HTR-8/SVneo (cell line): ENCODE data around the gene NUDT7.
A peak's percentile ranks its signal among the peaks of the same experiment; 100 is the strongest.

ENCODE experiments used
- DNase-seq: peaks from one replicate; pipeline ENCODE4 v3.0.0; 2011; ENCODE audit warnings: low spot score, mixed read lengths; ENCODE audit not compliant: insufficient read length
- FAIRE-seq: peaks from 2 replicates; lab custom pipeline; 2011; peaks lifted over from hg19 to GRCh38; lab: Jason Lieb, UNC

Gene NUDT7

DNA sequence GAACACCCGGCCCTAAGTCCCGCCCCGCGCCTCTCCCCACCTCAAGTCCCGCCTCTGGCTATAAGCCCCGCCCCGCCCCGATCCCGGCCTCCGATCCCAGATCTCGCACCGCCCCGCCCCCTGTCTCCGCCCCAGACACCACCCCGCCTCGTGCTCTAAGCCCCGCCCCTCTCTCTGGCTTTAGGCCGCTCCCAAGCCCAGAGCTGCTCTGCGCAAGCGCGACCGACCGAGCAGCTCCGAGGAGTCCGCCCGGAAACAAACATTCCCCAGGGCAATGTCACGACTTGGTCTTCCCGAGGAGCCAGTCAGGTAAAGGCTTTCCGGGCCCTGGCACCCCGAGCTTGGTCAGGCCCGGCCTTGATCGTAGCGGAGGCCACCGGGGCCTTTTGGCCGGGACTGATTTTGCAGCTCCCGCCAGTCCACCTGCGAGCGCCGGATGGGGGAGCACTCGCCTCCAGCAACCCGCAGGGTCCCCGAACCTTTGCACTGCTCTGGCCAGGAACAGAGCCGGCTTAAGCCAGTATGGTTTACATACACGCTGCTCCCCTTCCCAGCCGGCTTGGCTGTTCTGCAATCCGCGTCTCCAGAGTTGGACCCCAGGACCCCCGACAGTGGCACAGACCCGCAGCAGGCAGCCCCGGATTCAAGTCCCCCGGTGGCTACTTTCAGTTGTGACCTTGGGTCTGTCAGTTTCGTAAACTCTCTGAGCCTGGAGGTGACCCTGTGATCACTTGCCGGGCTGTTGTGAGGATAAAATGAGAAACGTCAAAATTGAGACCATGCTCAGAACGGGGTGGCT is at the start of gene NUDT7:
Gene NUDT7 (plus strand): TSS at position 206 of the 799 bp plus-strand sequence. CDS start 69 bp downstream, at position 275.
- DNase-seq = peak; percentile 98
- peak; percentile 85 for FAIRE-seq

DNA sequence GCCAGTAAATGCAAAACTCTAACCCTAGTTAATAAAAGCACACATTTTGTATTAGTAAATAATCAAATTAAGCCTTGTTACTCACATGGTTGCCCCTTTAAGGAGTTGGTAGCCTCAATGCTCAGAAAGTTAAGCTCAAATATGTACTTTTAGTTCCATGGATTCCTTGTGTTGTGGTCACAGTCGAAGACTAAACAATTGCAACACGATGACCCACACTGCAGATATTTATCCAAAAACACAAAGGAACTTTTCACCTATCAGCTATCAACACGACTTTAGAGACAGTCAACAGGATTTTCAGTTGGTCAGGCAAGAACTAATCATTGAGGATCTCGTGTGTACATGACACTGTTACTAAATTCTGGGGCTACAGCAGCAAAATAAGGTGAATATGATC is 47.4 kb upstream of the NUDT7 start:
- DNase-seq (no peak), FAIRE-seq (no peak)

DNA sequence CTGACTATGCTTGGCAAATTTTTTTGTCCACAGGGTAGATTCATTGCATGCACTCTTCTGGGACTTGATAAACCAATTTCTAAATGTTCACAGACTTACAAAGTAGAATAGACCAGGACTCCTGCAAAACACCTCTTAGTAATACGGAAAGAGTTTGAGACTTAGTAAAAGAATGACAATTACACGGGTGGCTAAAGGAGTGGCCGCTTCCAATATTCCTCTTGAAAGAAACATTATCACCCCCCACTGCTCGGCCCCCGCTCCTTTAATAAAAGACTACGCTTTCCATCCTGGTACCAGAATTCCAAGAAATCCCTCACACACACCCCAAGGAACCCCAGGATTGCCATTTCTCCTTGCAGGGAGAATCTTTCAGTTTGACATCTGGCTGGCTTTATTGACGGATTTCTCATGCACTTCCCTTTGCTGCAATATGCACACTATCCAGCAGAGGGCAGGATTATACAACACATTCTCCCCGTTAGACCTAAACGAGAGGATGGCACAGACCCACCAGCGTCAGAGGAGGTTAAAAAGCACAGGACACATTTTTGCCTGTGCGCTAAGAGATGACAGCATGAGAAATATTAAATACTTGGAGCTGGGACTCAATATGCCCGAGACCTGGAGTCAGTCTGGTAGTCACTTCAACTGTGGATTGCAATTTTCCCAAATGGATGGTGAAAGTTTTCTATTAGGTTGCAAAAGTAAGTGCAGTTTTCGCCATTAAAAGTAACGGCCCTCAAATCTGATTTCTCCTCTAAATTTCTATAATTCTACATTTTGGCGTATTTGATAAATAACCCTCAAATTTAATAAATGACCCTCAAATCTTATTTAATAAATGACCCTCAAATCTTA is 46.6 kb upstream of the NUDT7 start:
- peak; percentile 70 for DNase-seq
- FAIRE-seq = peak; percentile 97

DNA sequence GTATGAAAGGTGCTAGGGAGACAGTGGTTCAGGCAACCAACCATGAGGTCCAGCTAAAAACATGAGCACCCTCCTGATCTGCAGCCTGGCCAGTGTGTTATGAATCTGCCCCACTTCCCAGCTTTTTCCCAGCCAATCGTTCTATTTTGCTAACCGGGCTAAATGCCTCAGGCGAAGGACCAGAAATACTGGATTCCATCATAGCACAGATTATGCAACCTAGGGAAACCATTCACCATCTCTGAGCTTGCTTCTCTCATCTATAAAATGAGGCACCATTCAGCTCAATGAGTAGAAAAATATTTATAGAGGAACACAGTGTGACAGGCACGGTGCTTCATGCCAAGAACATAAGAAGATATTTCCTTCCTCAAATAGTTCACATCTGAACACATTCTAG is 45.2 kb upstream of the NUDT7 start:
- FAIRE-seq (no peak), DNase-seq (no peak)

DNA sequence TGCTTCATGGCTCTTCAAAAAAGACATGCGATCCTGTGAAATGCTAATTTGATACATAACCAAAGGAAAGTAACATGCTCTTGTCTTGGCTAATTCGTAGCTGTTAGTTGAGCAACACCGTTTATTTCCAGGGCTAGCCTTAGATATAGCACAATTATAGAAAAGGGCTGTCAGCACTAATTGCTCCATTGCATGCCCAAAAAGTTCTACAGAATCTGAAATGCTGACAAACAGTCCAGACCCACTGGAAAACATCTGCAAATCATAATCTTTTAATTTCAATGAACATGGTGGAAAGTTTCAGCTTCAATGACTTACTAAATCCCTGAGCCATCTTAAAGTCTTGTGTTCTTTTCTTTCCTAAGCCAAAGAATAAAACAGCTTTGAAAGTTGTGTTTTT is 42.9 kb upstream of the NUDT7 start:
- DNase-seq = no peak

DNA sequence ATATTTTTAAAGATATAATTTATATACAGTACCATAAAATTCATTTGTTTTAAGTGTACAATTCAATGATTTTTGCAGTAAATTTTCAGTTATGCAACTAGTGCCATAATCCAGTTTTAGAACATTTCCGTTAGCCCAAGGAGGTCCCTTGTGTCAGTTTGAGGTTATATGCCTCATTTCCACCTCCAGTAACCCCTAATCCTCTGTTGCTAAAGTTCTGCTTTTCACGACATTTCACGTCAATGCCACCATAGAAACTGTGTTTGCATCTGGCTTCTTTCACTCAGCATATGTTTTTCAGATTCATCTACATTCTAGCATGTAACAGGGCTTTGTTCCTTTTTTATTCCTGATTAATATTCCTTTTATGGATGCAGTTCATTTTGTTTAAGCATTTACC is 42.4 kb upstream of the NUDT7 start:
- FAIRE-seq (no peak), DNase-seq (no peak)

More for the DNA sequence above, 42.9 kb upstream of the NUDT7 start:
- FAIRE-seq = peak; percentile 20

DNA sequence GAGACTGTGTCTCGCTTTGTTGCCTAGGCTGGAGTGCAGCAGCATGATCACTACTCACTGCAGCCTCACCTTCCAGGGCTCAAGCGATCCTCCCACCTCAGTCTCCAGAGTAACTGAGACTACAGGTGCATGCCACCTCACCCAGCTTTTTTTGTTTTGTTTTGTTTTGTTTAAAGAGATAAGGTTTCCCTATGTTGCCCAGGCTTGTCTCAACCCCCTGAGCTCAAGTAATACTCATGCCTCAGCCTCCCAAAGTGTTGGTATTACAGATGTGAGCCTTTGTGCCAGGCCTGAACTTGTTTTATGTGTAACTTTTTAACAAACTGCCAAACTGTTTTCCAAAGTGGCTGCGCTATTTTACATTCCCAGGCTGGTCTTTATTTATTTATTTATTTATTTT is 41.8 kb upstream of the NUDT7 start:
- no peak for FAIRE-seq
- no peak for DNase-seq

DNA sequence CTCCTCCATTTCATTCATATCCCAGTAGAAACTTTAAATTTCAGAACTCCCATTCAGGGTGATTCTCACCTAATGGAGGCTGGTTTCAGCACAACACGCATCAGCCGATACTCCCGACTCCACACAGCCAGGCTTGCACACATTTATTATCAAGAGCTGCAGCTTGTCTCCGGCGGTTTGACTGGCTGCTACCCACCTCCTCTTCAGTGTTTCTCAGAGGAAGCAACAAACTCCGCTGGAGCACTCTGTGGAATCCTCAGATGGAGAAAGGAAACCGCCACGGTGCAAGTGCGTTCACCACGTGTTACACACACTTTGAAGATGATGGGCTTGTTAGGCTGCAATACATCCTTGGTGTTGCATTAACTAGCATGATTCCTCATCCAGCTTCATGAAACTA is 39.7 kb upstream of the NUDT7 start:
- no peak for DNase-seq
- no peak for FAIRE-seq

DNA sequence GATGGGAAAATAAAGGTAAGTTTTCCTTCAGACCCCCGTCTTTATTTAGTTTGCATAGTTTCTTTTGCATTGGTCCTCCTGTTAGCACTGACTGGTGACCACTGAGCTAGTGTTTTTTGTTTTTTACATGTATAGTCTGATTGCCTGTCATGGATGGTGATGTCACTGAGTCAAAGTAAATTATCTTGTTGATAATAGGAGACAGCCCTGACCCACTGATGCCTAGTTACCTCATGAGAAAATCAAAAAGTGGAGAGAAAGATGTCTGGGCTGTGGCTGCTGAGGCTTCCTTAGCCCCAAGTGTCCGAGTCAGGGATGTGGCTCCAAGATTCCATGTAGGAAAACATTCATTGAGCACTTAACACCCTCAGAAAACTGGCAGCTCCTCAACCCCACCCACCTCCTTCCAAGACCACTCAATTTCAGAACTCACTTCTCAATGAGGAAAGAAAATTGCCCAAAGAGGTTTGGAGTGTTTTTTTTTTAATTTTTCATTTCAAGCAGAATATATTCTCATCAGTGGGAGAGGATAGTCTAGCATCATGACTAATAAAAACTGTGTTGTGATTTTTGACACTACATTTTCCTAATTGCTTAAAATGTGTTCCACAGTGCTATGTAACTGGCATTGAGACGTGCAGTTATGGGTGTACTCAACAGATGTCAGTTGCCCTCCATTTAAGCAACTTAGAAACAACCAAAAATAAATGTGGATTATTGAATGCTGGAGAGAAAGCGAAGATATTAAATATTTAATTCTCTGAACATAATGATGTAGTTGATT is 38.7 kb upstream of the NUDT7 start:
- FAIRE-seq = no peak
- no peak for DNase-seq

DNA sequence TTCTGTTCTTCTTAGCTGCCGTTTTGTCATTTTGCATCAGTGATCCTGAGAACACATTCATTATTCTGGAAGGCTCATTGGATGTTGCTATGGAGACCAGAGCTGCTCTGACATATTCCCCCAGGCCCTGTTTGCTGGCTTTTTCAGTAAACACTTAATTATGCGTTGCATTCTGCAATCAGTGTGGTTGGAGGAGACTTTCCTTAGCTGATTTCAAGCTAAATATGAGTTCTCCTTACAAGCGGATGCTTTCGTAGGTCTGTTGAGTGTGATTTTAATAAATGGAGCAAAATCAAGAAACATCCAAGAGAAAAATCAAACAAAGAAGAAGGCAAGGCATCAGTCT is 38.2 kb upstream of the NUDT7 start:
- no peak for DNase-seq
- no peak for FAIRE-seq

DNA sequence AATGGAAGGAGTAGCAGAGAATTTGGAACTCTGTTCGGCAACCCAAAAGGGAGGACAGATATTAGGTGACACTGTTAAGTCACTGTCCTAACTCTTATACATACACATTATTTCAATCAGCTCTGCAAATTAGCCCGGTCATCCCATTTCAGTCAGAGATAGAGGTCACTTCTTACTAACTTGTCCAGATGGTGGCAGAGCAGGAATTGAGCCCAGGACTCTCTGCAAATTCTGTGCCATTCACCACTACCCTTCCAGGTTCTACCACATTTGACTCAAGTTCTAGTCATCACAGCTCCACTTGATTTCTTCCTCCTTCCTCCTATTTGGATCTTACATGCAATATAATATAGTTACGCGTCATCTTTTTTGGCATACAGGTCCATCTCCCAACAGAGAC is 35.9 kb upstream of the NUDT7 start:
- DNase-seq = no peak
- no peak for FAIRE-seq

DNA sequence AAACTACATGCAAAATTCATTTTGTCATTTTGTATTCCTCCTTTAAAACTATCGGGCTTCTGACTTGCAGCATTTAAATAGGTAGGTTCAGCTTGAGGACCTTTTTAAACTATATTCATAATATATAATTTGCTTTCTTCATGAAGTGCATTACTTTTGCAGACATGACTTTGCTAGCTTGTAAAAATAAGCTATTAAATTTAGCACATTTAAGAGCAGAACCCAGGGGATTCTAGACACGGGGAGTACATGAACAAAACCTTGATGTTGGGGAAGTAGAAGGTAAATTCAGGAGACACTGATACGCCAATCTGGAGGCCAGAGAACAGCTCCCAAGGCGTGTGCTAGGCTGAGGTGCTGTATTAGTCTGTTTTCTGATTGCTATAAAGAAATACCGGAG is 32.3 kb upstream of the NUDT7 start:
- FAIRE-seq (no peak), DNase-seq (no peak)

DNA sequence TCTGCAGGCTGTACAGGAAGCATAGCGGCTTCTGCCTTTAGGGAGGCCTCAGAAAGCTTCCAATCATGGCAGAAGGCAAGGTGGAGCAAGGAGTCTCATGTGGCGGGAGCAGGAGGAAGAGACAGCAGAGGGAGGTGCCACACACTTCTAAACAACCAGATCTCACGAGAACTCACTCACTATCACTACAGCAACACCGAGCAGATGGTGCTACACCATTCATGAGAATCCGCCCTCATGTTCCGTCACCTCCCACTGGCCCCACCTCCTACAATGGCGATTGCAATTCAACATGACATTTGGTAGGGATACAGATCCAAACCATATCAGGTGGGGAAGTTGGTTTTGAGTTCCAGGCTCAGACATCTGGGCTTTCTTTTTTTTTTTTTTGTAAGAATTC is 31.9 kb upstream of the NUDT7 start:
- DNase-seq (no peak), FAIRE-seq (peak; percentile 13)

DNA sequence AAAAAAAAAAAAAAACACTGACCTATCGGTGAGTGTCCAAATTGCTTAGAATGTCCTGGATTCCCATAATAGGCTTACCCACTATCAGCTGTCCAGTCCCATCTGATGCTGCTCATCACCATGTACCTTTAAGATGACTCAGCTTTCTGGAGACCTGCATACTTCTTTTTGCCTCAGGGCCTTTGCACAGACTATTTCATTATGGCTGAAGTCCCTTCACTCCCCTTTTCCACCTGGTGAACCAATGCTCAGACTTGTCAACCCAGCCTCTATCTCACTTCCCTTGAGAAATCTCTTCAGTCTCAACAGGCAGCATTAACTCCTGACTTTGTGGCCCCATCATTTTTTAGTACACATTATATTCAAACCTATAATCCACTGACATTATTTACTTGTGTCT is 29.7 kb upstream of the NUDT7 start:
- DNase-seq (no peak), FAIRE-seq (no peak)

DNA sequence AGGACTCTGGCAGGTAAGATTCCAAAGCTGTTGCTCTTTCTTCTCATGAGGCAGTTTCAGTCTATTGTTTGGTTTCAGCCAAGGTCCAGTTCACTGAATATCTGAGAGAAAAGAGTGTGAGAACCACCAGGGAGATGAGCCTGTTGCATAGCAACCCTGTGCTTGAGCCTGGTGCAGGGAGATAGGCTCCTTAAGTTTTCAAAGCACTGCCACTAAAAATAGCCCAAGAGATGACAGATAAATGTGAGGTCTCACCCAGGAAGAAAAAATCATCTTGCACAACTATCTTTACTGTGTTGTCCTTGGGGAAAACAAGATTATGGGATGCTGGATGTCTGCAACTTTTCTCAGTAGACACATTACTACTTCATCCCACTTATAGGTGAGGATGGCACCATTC is 26.2 kb upstream of the NUDT7 start:
- DNase-seq (no peak), FAIRE-seq (no peak)

DNA sequence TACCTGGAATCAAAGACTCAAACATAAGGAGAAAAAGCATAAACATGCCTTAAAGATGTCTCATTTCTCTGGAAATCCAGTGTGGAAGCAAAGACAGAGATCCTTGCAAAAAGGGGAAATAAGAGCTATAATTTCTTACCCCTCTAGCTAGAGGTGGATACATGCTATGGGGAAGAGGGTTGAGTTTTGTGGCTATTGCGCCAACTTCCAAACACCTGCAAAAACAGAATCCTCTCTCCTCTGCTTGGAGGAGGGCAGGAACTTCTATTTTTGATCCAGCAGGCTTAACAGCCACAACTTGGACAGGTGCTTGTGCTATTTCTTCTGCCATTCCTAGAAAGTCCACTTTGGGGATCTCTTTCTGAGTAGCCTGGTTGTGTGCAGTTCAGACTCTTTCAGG is 21.5 kb upstream of the NUDT7 start:
- DNase-seq = no peak
- no peak for FAIRE-seq

DNA sequence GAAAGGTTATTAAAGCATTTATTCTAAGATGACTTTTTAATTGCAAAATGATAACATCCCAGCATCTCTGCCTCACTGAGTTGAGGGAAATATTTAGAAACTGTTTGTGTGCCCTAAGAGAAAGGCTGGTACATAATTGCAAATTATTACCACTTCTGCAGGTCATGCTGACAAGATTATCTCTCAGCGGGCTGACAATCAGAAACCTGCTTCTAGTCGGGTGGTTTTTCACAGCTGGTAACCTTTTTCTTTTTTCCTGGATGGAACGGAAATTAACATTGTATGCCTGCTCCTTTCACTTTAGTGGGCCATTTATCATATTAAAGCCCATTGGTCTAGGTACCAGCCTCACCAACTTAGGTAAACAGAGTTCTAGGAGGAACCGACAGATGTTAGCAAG is 17.0 kb upstream of the NUDT7 start:
- FAIRE-seq (no peak), DNase-seq (no peak)

DNA sequence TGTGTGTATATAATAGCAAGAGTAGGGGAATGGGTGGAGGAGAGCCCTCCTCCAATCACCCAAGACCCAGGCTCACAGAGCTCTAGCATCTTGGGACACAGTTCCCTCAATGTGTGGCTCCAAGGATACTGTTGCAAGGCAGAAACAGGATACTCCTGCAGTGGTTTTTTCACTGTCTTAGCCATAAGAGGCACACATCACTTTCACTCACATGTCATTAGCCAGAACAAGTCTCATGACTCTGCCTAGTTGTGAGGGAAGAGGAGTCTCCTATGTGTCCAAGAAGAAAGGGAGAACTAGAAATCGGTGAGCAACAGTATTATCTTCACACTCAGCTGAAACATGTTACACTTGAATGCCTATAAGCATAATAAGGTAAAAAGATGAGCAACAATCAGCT is 11.1 kb upstream of the NUDT7 start:
- no peak for FAIRE-seq
- no peak for DNase-seq

DNA sequence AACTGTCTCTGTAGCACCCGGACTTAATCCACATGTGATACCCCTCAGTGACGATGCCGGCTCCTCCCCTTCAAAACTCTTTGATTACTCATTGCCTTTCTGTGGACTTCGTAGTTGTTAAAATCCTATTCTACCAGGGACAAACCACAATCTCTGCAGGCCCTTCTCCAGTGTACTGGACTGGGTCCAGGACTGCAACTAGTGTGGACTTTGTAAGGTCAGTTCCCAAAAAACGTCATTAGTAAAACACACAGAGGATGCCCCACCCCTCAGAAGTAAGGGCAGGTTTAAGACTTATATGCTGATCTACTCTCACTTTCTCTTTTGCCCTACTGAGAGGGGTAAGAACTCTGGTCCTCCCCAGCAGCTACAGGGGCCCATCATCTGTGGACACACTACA is 10.5 kb upstream of the NUDT7 start:
- no peak for FAIRE-seq
- no peak for DNase-seq

DNA sequence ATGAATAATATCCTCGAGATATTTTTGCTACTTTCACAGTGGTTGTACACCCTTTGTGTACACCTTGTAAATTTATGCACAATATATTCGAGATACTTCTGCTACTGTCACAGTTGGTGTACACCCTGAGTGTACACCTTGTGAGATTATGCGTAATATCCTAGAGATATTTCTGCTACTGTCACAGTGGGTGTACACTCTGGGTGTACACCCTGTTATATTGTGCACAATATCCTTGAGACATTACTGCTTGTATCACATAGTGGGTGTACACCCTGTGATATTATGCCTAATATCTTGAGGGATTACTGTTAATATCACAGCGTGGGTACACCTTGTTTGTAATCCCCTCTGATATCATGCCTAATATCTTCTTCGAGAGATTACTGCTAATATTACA is 7.2 kb upstream of the NUDT7 start:
- FAIRE-seq = peak; percentile 60
- DNase-seq = no peak

DNA sequence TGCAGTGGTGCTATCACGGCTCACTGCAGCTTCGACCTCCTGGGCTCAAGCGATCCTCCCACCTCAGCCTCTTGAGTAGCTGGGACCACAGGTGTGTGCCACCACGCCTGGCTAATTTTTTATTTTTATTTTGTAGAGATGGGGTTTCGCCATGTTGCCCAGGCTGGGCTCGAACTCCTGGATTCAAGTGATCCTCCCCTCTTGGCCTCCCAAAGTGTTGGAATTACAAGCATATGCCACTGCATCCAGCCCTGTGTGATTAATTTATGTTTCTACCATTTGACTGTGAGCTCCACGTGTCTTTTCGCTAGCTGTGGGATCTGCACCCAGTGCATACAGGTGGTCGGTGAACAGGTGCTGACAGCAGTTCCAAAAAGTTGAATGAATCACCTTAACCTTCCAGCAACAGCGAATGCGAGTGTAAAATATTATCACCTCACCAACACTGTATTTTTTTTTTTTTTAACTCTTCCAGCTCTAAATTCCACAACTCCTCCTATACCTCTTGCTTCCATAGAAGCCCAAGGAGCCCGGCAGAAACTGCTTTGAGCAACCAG is 484 bp upstream of the NUDT7 start:
- FAIRE-seq (no peak), DNase-seq (no peak)
